HFFc6 (cell line): ENCODE results near the gene PCDH9. TPM values are rescaled to one million over a fixed set of nuclear protein-coding genes. Genes with fewer than 3 reads are reported as not detected.

Experiments used
- DNase-seq: peaks from one replicate; pipeline ENCODE4 v3.0.0-alpha.2; 2018
- H3K27ac Mint-ChIP-seq: 2 replicates; pipeline ENCODE4 v1.8.0; 2020; ENCODE audit warnings: mild to moderate bottlenecking, mixed read lengths
- H3K27me3 Mint-ChIP-seq: 2 replicates; pipeline ENCODE4 v1.8.0; 2021; ENCODE audit warnings: mild to moderate bottlenecking, moderate library complexity, mixed read lengths; ENCODE audit not compliant: insufficient read depth
- H3K36me3 Mint-ChIP-seq: 2 replicates; pipeline ENCODE4 v1.8.0; 2021; ENCODE audit warnings: low read depth, mixed read lengths
- H3K4me1 Mint-ChIP-seq: 2 replicates; pipeline ENCODE4 v1.8.0; 2020; ENCODE audit warnings: low read depth, mixed read lengths
- H3K4me3 Mint-ChIP-seq: 2 replicates; pipeline ENCODE4 v1.8.0; 2020; ENCODE audit warnings: mild to moderate bottlenecking, moderate library complexity, mixed read lengths
- H3K9me3 Mint-ChIP-seq: 2 replicates; pipeline ENCODE4 v1.8.0; 2020; ENCODE audit warnings: mild to moderate bottlenecking, mixed read lengths
- CTCF ChIP-seq: fragments of 200-600 bp; sonication (generic); IDR thresholded peaks from 2 replicates; pipeline ENCODE4 v1.5.0; 2021; ENCODE audit warnings: antibody characterized with exemption, mild to moderate bottlenecking
- total RNA-seq, 6 experiments: library from RNA; stranded (reverse); fragmentation: NEBNext Ultra II Directional; extraction: Animal tissue kit (Norgen Biotek cat#: 25700); gene quantifications; 2 replicates in 1 of 6; 3 replicates in 5 of 6; pipeline ENCODE4 v1.2.3, GENCODE V29; 2021

PCDH9 gene
- total RNA-seq, 6 experiments from 2014 or later: 2.0 to 6.7 (median 2.6) TPM

GRCh38 chr13:66345518-66345810, 884.7 kb downstream of the PCDH9 start:
- no peak overlapping the region for H3K27ac Mint-ChIP-seq

DNA sequence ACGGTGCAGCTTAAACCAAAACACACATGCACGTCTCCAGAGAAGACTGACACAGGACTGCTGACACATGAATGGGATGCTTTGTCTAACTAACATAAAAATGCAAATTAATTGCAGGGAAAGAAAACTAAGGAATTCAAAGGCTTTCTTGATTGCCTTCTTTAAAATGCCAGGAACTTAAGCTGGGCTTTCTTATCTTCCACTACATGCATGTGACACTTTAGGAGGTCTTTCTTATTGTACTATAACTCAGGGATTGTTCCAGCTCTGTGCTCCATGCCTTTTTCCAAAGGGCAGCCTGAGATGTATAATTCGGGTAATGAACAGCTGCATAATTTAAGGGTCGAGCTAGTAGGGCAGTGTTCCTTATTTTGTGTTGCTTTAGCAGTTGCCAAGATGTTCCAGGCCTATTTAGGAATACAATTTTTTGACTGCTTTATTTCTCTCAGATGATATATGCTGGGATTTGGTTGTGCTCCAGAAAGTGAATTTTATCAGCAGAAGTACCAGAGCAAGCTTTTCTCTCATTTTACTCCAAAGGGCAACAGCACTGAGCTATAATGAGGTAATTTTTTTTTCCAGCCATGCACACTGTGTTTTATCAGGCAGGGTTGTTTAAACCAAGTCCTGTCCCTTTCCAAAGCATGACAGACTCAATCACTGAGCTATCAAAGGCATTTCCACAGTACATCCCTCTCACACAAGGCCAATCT, 885.2 kb downstream of the PCDH9 start:
- no peaks in the 10 kb centered on the region for H3K27me3 Mint-ChIP-seq
- no peak for DNase-seq
- no peaks in the 10 kb centered on the region; the same call in 1 of the 2 replicates for H3K36me3 Mint-ChIP-seq
- peaks cover 20% of the 10 kb centered on the region for H3K4me1 Mint-ChIP-seq
- H3K27ac Mint-ChIP-seq: no peak overlapping the region
- no peak for TF ChIP-seq CTCF
- H3K4me3 Mint-ChIP-seq: no peak overlapping the region
- no peaks in the 10 kb centered on the region for H3K9me3 Mint-ChIP-seq

More at GRCh38 chr13:66345518-66345810, 884.7 kb downstream of the PCDH9 start:
- H3K4me1 Mint-ChIP-seq: peaks cover 20% of the 10 kb centered on the region
- DNase-seq: no peak
- no peak overlapping the region for H3K4me3 Mint-ChIP-seq
- H3K27me3 Mint-ChIP-seq: no peaks in the 10 kb centered on the region
- H3K36me3 Mint-ChIP-seq: no peaks in the 10 kb centered on the region; the same call in 1 of the 2 replicates
- TF ChIP-seq CTCF: no peak
- no peaks in the 10 kb centered on the region for H3K9me3 Mint-ChIP-seq

DNA sequence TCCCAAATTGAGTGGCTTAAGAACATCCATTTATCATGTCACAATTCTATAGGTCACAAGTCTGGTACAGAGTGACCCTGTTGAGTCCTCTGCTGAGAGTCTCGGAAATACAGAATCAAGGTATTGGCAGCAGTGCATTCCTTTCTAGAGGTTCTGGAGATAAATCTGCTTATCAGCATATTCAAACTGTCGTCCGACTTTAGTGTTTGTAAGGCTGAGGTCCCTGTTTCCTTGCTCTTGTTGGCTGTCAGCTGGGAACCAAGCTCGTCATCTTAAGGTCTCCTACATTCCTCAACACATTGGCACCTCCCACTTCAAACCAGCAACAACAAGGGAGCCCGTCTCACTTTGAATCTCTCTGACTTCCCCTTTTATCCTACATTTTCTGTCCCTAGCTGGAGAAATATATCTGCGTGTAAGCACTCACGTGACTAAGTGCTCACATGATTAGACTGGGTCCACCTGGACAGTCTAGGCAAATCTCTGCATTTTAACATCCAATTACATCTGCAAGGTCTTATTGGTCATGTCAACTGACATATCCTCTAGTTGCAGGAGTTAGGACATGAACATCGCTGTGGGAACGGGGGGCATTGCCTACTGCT, 886.8 kb downstream of the PCDH9 start:
- H3K27ac Mint-ChIP-seq: no peak overlapping the region
- no peaks in the 10 kb centered on the region for H3K9me3 Mint-ChIP-seq
- H3K4me3 Mint-ChIP-seq: no peak overlapping the region
- no peak for TF ChIP-seq CTCF
- peaks cover 20% of the 10 kb centered on the region for H3K4me1 Mint-ChIP-seq
- DNase-seq: no peak
- no peaks in the 10 kb centered on the region; the same call in 1 of the 2 replicates for H3K36me3 Mint-ChIP-seq
- no peaks in the 10 kb centered on the region for H3K27me3 Mint-ChIP-seq

GRCh38 chr13:66341635-66342377, 888.3 kb downstream of the PCDH9 start:
- Mint-ChIP-seq H3K27me3 (no peaks in the 10 kb centered on the region), H3K27ac (no peak overlapping the region), H3K4me1 (peaks cover 8% of the 10 kb centered on the region; the same call in 1 of the 2 replicates), H3K36me3 (no peaks in the 10 kb centered on the region; the same call in 1 of the 2 replicates), H3K4me3 (no peak overlapping the region), H3K9me3 (no peaks in the 10 kb centered on the region)
- TF ChIP-seq CTCF: no peak
- DNase-seq: no peak

DNA sequence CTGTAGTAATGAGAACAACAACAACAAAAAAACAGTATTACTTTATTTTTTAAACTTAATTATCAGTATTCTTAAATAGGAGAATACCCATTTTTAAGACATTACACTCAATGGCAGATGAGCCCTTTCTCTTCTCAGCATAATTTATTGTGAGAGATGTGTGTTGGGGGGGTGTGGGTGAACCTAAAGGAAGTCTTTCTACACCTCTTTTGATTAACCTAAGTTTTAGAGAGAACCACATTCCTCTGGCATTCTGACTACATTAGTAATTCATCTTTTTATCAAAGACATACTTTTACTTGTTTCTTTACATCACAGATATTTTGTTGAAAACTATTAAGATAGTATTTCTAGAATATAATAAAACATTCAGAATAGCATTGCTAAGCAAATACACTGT, 890.9 kb downstream of the PCDH9 start:
- H3K36me3 Mint-ChIP-seq: no peaks in the 10 kb centered on the region; the same call in 1 of the 2 replicates
- H3K27ac Mint-ChIP-seq: no peak overlapping the region

More for the DNA sequence above, 890.9 kb downstream of the PCDH9 start:
- Mint-ChIP-seq H3K27me3 (no peaks in the 10 kb centered on the region; the same call in 1 of the 2 replicates), H3K9me3 (no peaks in the 10 kb centered on the region), H3K4me3 (no peak overlapping the region), H3K4me1 (peaks cover 8% of the 10 kb centered on the region; the same call in 1 of the 2 replicates)
- TF ChIP-seq CTCF: no peak
- DNase-seq: no peak
